Muscle of leg (tissue), 11 donors: ENCODE measurements around the gene TRPM8. TPM values are rescaled to one million over a fixed set of nuclear protein-coding genes. Genes with fewer than 3 reads are reported as not detected.

Experiments used
- DNase-seq: peaks from one replicate; pipeline ENCODE4 v3.0.0; 2013
- H3K27ac ChIP-seq: one replicate; pipeline ENCODE4 v1.5.1; 2013; ENCODE audit warnings: mild to moderate bottlenecking, low read length, control low read depth
- H3K27me3 ChIP-seq: one replicate; pipeline ENCODE4 v1.6.1; 2013; ENCODE audit warnings: low read length; ENCODE audit not compliant: control insufficient read depth, insufficient read depth
- H3K36me3 ChIP-seq: one replicate; pipeline ENCODE4 v1.6.1; 2013; ENCODE audit warnings: low read length; ENCODE audit not compliant: control insufficient read depth, insufficient read depth
- H3K4me1 ChIP-seq: one replicate; pipeline ENCODE4 v1.6.1; 2013; ENCODE audit warnings: low read length; ENCODE audit not compliant: control insufficient read depth, insufficient read depth
- H3K4me3 ChIP-seq: one replicate; pipeline ENCODE4 v1.5.1; 2013; ENCODE audit warnings: low read length, control low read depth
- H3K9me3 ChIP-seq: replicated peaks from 2 replicates; pipeline ENCODE4 v1.6.1; 2013; ENCODE audit warnings: low read depth, low read length; ENCODE audit not compliant: control insufficient read depth
- WGBS: methylation state at CpG from one replicate; pipeline ENCODE4 v1.1.5; 2013; ENCODE audit warnings: missing lambda C conversion rate; ENCODE audit not compliant: insufficient coverage; 5-methylcytosine and 5-hydroxymethylcytosine counted together
- polyA plus RNA-seq, 8 donors: library from polyadenylated mRNA; unstranded; fragments of 120-200 nt; gene quantifications; one replicate each; pipeline versions ENCODE4 v1.2.1 to v1.2.3, GENCODE V29; 2013; ENCODE audit warnings: inconsistent platforms in 1 of 8, low replicate concordance in 1 of 8; ENCODE audit not compliant: insufficient read length in 8 of 8, insufficient read depth in 1 of 8
- total RNA-seq: library from RNA; stranded (reverse); fragments of 120-200 nt; gene quantifications from one replicate; pipeline ENCODE4 v1.2.4, GENCODE V29; 2013

The TRPM8 gene
- total and polyA plus RNA-seq, 9 donors, result 0.17 to 0.30 (median 0.25) TPM; not detected in 5

DNA sequence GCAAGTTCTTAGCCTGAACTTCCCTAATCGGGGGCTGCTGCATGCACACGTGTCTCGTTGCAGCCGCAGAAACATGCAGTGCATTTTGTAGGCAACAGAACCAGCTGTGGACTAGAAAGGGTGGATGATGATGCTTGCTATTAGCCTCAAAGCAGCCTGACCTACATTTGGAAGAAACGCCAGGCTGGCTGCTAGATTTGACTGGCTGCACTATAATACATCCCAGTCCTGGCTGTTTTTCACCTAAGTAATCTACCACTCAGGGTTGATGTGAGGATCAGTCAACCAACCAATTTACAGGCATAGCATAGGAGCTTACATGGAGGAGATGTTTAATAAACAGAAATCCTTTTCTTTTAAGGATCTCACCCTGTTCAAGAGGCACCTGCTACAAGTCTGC is 77.0 kb downstream of the TRPM8 start:
- Histone ChIP-seq H3K4me1 (peaks cover 12% of the 10 kb centered on the region), H3K9me3 (no peaks in the 10 kb centered on the region), H3K27ac (no peak overlapping the region), H3K4me3 (no peak overlapping the region), H3K27me3 (peaks cover 3% of the 10 kb centered on the region), H3K36me3 (no peaks in the 10 kb centered on the region)
- DNase-seq, result peak; percentile 66
- 27% methylated on average over 2 of the region's 5 CpGs for WGBS

DNA sequence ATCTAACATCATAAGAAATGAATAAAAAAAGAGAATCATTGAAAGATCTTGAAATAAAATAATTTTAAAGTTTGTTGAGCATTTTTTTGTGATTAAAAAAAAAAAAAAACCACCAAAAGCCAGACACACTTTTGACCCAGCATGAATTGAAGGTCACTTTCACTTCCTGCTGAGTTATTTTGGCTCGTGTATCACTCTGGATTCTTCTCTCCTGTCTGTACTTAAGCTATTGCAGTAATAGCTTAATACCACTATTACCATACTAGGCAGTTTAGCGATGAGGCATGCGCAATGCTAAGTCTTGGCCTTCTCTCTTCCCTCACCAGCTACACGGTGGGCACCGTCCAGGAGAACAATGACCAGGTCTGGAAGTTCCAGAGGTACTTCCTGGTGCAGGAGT is 78.8 kb downstream of the TRPM8 start:
- H3K27ac ChIP-seq, result peak overlapping the region; percentile 69
- 43% methylated on average over 1 of the region's 5 CpGs for WGBS
- H3K36me3 ChIP-seq, result no peaks in the 10 kb centered on the region
- no peak overlapping the region for H3K4me3 ChIP-seq
- DNase-seq, result no peak
- no peaks in the 10 kb centered on the region for H3K9me3 ChIP-seq
- H3K27me3 ChIP-seq, result peaks cover 3% of the 10 kb centered on the region
- H3K4me1 ChIP-seq, result peaks cover 12% of the 10 kb centered on the region

DNA sequence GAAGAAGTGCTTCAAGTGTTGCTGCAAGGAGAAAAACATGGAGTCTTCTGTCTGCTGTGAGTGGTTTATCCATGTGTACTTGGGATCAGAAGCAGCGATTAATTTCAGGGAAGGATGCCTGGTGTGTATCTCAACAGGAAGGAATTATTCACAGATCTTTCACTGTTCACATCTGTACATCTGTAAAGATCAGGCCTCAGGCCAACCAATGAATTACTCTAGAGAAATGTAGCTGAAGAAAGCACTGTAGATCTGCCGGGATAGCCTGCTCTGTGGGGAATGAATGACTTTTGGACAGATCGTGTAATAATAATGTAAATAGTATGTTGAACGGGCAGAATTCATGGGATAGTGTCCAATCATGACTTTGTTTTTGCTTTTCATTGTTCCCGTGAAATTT is 79.3 kb downstream of the TRPM8 start:
- peak; percentile 96 for DNase-seq
- Histone ChIP-seq H3K27me3 (peaks cover 3% of the 10 kb centered on the region), H3K4me1 (peaks cover 12% of the 10 kb centered on the region), H3K36me3 (no peaks in the 10 kb centered on the region), H3K4me3 (no peak overlapping the region), H3K9me3 (no peaks in the 10 kb centered on the region), H3K27ac (peak overlapping the region; percentile 69)
- WGBS, result 25% methylated on average over 3 of the region's 5 CpGs

DNA sequence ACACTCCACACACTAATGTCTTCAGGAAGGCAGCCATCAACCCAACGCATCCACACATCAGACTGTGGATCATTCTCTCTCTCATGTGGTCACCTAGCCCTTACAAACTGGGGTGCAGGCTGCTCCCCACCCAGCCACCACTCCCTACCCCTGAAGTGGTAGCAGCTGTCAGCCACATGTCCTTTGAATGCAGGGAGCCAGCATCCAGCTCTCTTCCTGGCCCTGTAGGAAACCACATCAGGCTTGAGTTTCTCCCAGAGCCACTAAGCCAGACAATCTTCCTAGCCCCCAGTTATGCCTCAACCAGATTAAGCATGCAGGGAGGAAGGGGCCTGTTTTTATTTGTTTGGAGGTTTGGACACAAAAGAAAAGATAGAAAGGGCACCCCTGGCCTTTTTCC is 80.5 kb downstream of the TRPM8 start:
- peaks cover 12% of the 10 kb centered on the region for H3K4me1 ChIP-seq
- no peaks in the 10 kb centered on the region for H3K9me3 ChIP-seq
- peaks cover 5% of the 10 kb centered on the region for H3K27me3 ChIP-seq
- H3K4me3 ChIP-seq, result no peak overlapping the region
- H3K27ac ChIP-seq, result no peak overlapping the region
- WGBS, result 44% methylated on average over 1 of the region's 1 CpG
- no peaks in the 10 kb centered on the region for H3K36me3 ChIP-seq
- no peak for DNase-seq

DNA sequence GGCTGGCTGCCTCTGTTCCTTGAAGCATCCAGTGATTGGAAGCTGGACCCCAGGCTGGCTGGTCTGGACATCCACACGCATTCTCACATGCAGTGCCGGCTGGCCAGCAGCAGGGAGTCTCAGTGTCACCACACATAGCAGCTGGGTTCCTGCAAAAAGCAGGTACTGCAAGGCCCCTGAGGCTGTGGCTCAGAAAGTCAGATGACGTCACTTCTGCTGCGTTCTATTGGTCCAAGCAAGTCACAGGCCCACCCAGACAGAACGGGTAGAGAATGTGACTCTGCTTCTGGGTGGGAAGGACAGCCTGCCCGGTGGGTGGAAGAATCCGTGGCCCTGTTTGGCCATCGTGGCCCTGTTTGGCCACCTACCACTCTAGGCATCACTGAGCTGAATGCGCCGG is 82.0 kb downstream of the TRPM8 start:
- H3K27me3 ChIP-seq, result peaks cover 2% of the 10 kb centered on the region
- 66% methylated on average over 7 of the region's 10 CpGs for WGBS

DNA sequence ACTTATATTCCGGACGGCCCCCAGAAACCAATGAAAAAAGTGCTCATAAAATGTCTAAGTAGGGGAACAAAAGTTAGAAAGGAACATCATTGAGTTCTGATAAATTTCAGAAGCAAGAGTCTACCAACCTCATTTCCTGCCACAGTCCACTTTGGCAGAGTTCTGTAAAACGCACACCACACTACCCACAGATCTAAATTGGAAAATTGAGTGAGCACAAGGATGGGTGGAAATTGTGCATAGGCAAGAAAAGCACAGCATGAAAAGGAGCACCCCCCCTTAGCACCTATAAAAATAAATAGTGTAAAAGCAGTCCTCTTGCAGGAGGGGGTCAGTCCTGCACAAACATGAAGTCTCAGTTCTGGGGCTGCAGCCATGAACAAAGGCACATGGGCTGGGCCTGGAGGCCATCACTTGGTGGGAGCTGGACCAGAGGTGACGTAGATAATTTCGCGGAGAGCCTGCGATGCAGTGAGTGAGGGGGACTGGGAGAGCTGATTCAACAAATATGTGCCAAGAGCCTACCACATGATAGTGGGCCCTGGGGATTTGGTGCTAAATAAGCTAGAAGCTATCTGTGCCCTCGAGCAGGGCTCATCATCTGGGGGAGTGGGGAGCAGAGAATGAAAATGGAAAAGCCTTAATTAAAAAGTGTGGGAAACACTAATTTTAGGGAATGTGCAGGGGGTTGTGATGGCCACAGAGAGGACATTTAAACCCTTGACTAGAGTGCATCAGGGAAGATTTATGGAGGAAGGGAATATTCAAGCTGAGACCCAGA is 84.4 kb downstream of the TRPM8 start:
- no peak for DNase-seq
- peaks cover 2% of the 10 kb centered on the region for H3K27me3 ChIP-seq
- no peaks in the 10 kb centered on the region for H3K9me3 ChIP-seq
- no peaks in the 10 kb centered on the region for H3K36me3 ChIP-seq
- H3K27ac ChIP-seq, result no peak overlapping the region
- H3K4me3 ChIP-seq, result no peak overlapping the region
- 77% methylated on average over 5 of the region's 8 CpGs for WGBS
- peaks cover 5% of the 10 kb centered on the region for H3K4me1 ChIP-seq

More for the DNA sequence above, 82.0 kb downstream of the TRPM8 start:
- Histone ChIP-seq H3K36me3 (no peaks in the 10 kb centered on the region), H3K9me3 (no peaks in the 10 kb centered on the region), H3K4me1 (peaks cover 8% of the 10 kb centered on the region), H3K27ac (no peak overlapping the region), H3K4me3 (no peak overlapping the region)
- no peak for DNase-seq

DNA sequence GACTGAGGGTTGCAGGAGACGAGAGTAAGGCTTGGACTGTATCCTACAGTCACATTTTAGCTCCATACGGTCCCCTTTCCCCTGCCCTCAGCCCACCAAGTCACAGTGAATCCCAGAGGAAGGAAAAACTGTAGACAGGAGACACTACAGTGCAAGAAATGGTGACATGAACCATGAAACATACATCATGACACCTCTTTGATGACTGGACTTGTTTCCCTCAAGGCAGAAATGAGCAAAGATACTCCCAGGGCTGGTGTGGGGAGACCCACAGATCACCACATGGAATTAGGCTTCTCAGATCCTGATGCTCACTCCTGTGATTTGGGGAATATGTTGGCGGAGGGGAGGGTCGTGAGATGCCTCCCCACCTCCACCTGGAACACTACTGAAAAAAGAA is 85.1 kb downstream of the TRPM8 start:
- Histone ChIP-seq H3K4me3 (no peak overlapping the region), H3K27me3 (peaks cover 2% of the 10 kb centered on the region), H3K27ac (no peak overlapping the region), H3K9me3 (no peaks in the 10 kb centered on the region), H3K36me3 (no peaks in the 10 kb centered on the region), H3K4me1 (peaks cover 5% of the 10 kb centered on the region)
- no peak for DNase-seq
- WGBS, result no CpG with 5 or more reads among the region's 4 CpGs

DNA sequence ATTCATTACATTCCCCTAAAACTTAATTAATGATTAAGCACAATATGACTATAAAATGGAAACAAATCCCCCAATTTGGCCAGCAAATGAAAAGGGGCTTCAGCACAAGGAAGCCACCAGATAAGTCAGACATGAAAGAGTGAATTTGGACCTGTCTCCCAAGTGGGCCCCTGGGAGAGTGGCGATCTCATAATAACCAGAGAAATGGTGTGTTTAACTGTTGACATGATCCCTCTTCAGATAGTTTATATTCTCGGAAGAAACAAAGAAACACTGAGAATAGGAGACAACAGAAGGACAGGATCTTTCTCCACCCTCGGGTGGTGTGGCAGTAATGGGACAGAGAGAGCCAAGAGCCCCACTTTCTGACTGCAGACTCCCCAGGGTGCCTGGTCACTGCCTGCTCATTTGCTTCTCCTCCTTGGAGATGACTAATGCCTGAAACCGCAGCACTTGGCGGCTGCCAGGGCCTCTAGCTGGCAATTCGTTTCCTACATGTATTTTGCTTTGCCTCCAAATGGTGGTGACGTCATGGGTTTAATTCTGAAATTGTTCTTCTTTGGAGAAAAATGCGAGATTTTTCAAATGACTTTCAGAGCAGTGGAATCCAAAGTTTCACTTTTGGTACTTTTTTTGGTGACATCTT is 86.9 kb downstream of the TRPM8 start:
- 80% methylated on average over 1 of the region's 8 CpGs for WGBS
- peaks cover 2% of the 10 kb centered on the region for H3K27me3 ChIP-seq
- DNase-seq, result peak; percentile 26

DNA sequence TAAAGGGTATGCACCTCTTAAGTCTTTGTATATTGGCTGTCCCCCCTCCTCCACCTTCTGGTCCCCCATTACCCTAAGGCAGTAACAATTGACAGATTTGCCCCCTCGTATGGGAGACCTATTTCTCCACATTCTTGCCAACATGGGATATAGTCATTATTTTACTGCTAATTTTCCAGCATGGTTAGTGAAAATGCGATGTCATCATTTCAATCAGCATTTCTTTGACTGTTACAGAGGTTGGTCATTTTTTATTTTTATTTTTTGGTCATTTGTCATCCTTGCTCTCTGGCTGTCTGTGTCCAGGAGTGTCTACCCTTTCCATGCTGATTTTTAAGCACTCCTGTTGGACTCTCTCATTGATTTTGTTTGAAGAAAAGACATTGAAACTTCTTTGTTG is 88.0 kb downstream of the TRPM8 start:
- no CpG with 5 or more reads among the region's 2 CpGs for WGBS
- H3K27ac ChIP-seq, result no peak overlapping the region
- H3K4me3 ChIP-seq, result no peak overlapping the region
- H3K9me3 ChIP-seq, result no peaks in the 10 kb centered on the region
- no peaks in the 10 kb centered on the region for H3K4me1 ChIP-seq
- no peak for DNase-seq
- H3K36me3 ChIP-seq, result no peaks in the 10 kb centered on the region
- peaks cover 2% of the 10 kb centered on the region for H3K27me3 ChIP-seq

More for the DNA sequence above, 86.9 kb downstream of the TRPM8 start:
- Histone ChIP-seq H3K27ac (no peak overlapping the region), H3K36me3 (no peaks in the 10 kb centered on the region), H3K9me3 (no peaks in the 10 kb centered on the region), H3K4me3 (no peak overlapping the region), H3K4me1 (no peaks in the 10 kb centered on the region)

DNA sequence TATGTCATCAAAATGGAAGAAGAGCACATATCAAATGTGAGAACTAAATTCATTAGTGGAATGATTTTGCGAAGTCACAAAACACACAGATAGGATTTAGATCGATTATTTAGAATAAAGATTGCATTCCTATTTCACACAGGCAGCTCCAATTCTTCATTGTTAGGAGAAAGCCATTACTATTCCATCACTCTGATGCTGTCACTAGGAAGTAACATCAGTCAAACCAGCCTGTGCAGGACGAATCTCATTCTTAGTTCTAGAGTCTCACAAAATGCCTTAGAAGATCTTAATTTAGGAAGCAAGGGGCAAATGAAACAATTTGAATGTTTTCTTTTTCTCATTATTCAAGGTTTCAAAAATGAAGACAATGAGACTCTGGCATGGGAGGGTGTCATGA is 89.3 kb downstream of the TRPM8 start:
- no CpG with 5 or more reads among the region's 3 CpGs for WGBS
- no peak overlapping the region for H3K4me3 ChIP-seq
- H3K27ac ChIP-seq, result no peak overlapping the region
- no peaks in the 10 kb centered on the region for H3K36me3 ChIP-seq
- peaks cover 2% of the 10 kb centered on the region for H3K27me3 ChIP-seq
- no peak for DNase-seq
- peaks cover 2% of the 10 kb centered on the region for H3K9me3 ChIP-seq
- no peaks in the 10 kb centered on the region for H3K4me1 ChIP-seq
